CD14-positive monocyte (primary cell): ENCODE results near the gene PTPN14. TPM values are rescaled to one million over a fixed set of nuclear protein-coding genes. Genes with fewer than 3 reads are reported as not detected.
A peak's percentile ranks its signal among the peaks of the same experiment; 100 is the strongest.

Experiments used
- DNase-seq, 3 donors: peaks; one replicate each; pipeline ENCODE4 v3.0.0-alpha.2; 2011 to 2022
- H2AFZ ChIP-seq: 2 replicates; pipeline ENCODE4 v1.6.0; 2012; ENCODE audit warnings: mild to moderate bottlenecking, low read depth, low read length, inconsistent platforms; ENCODE audit not compliant: insufficient read depth, poor library complexity, severe bottlenecking
- H3K27ac ChIP-seq, 2 donors: 1 replicate in 1 of 2; 2 replicates in 1 of 2; pipeline ENCODE4 v1.5.1; 2012 to 2013; ENCODE audit warnings: low read length in 2 of 2, control low read depth in 1 of 2, inconsistent platforms in 1 of 2, low read depth in 1 of 2, mild to moderate bottlenecking in 1 of 2
- H3K27me3 ChIP-seq, 2 donors: one replicate each; pipeline versions ENCODE4 v1.6.0 to v1.6.1; 2011 to 2013; ENCODE audit warnings: low read length in 2 of 2; ENCODE audit not compliant: control insufficient read depth in 2 of 2, insufficient read depth in 2 of 2
- H3K36me3 ChIP-seq, 2 donors: replicated peaks in 1 of 2; 1 replicate in 1 of 2; 2 replicates in 1 of 2; pipeline versions ENCODE4 v1.5.1 to v1.6.1; 2012 to 2013; ENCODE audit warnings: low read length in 2 of 2, control low read depth in 1 of 2, inconsistent platforms in 1 of 2, mild to moderate bottlenecking in 1 of 2; ENCODE audit not compliant: insufficient read depth in 2 of 2, control insufficient read depth in 1 of 2
- H3K4me1 ChIP-seq, 2 donors: 1 replicate in 1 of 2; 2 replicates in 1 of 2; pipeline versions ENCODE4 v1.5.1 to v1.6.1; 2012 to 2013; ENCODE audit warnings: low read length in 2 of 2, control low read depth in 1 of 2, inconsistent platforms in 1 of 2, mild to moderate bottlenecking in 1 of 2, moderate library complexity in 1 of 2; ENCODE audit not compliant: insufficient read depth in 2 of 2, control insufficient read depth in 1 of 2
- H3K4me2 ChIP-seq: replicated peaks from 2 replicates; pipeline ENCODE3; 2012; ENCODE audit warnings: low read length, moderate library complexity, mild to moderate bottlenecking; ENCODE audit not compliant: poor library complexity, severe bottlenecking; ENCODE audit errors: extremely low read depth
- H3K4me3 ChIP-seq, 3 experiments: fragments of 200-600 bp in 1 of 3; sonication (generic) in 1 of 3; replicated peaks in 1 of 3; 1 replicate in 2 of 3; 2 replicates in 1 of 3; pipeline ENCODE4 v1.5.1; 2011 to 2013; ENCODE audit warnings: low read length in 3 of 3, mild to moderate bottlenecking in 3 of 3, control low read depth in 2 of 3, low read depth in 2 of 3, inconsistent platforms in 1 of 3, moderate library complexity in 1 of 3
- H3K79me2 ChIP-seq: 2 replicates; pipeline ENCODE4 v1.6.0; 2012; ENCODE audit warnings: mild to moderate bottlenecking, control low read depth, inconsistent platforms, low read length, moderate library complexity; ENCODE audit not compliant: insufficient read depth
- H3K9ac ChIP-seq: 2 replicates; pipeline ENCODE4 v1.6.0; 2017; ENCODE audit warnings: low read length, mild to moderate bottlenecking; ENCODE audit not compliant: insufficient read depth, poor library complexity, severe bottlenecking
- H3K9me3 ChIP-seq, 2 donors: replicated peaks in 1 of 2; 1 replicate in 1 of 2; 2 replicates in 1 of 2; pipeline versions ENCODE4 v1.5.1 to v1.6.1; 2012 to 2013; ENCODE audit warnings: low read length in 2 of 2, control low read depth in 1 of 2; ENCODE audit not compliant: control insufficient read depth in 1 of 2, insufficient read depth in 1 of 2
- H4K20me1 ChIP-seq: 2 replicates; pipeline ENCODE4 v1.6.0; 2012; ENCODE audit warnings: mild to moderate bottlenecking, low read length, control low read depth, moderate library complexity; ENCODE audit not compliant: insufficient read depth
- H3K27ac Mint-ChIP-seq, 7 donors: one replicate each; pipeline ENCODE4 v1.8.0; 2020; ENCODE audit warnings: mild to moderate bottlenecking in 7 of 7, mixed read lengths in 7 of 7, moderate library complexity in 6 of 7, inconsistent platforms in 2 of 7
- H3K27me3 Mint-ChIP-seq, 3 donors: one replicate each; pipeline ENCODE4 v1.8.0; 2021 to 2022; ENCODE audit warnings: low read depth in 3 of 3, mild to moderate bottlenecking in 3 of 3, mixed read lengths in 3 of 3, moderate library complexity in 3 of 3, inconsistent platforms in 1 of 3
- H3K36me3 Mint-ChIP-seq, 2 donors: one replicate each; pipeline ENCODE4 v1.8.0; 2020; ENCODE audit warnings: mixed read lengths in 2 of 2, inconsistent platforms in 1 of 2, mild to moderate bottlenecking in 1 of 2
- H3K4me1 Mint-ChIP-seq: one replicate; pipeline ENCODE4 v1.8.0; 2020; ENCODE audit warnings: mild to moderate bottlenecking, mixed read lengths
- H3K4me3 Mint-ChIP-seq, 2 donors: one replicate each; pipeline ENCODE4 v1.8.0; 2020; ENCODE audit warnings: mild to moderate bottlenecking in 2 of 2, mixed read lengths in 2 of 2, moderate library complexity in 1 of 2
- H3K9me3 Mint-ChIP-seq, 7 donors: one replicate each; pipeline ENCODE4 v1.8.0; 2020 to 2022; ENCODE audit warnings: mixed read lengths in 7 of 7, mild to moderate bottlenecking in 6 of 7, moderate library complexity in 6 of 7, inconsistent platforms in 2 of 7
- CTCF ChIP-seq: fragments of 200-600 bp; IDR thresholded peaks from one replicate; pipeline ENCODE4 v1.8.0; 2022; ENCODE audit warnings: antibody characterized with exemption, mild to moderate bottlenecking
- WGBS: methylation state at CpG from one replicate; pipeline ENCODE4 v1.1.5; 2013; ENCODE audit warnings: missing lambda C conversion rate; ENCODE audit not compliant: insufficient coverage; 5-methylcytosine and 5-hydroxymethylcytosine counted together
- intact Hi-C, 2 donors: fragments of 100-400 bp; cut with micrococcal nuclease; formaldehyde crosslinking; loops; one replicate each; pipeline versions ENCODE4 v1.15.0 to v1.15.1; 2023
- polyA plus RNA-seq, 3 donors: library from polyadenylated mRNA; depleted of rRNA in 1 of 3; unstranded in 2 of 3; stranded (reverse) in 1 of 3; fragments of 300-500 nt in 2 of 3; fragments of >200 nt in 1 of 3; fragmentation: Illumina TruSeq in 2 of 3; gene quantifications; 1 replicate in 2 of 3; 2 replicates in 1 of 3; pipeline ENCODE4 v1.2.3, GENCODE V29; 2012 to 2021

The PTPN14 gene
- polyA plus RNA-seq, 3 donors = 0.01 TPM; not detected in 1

GRCh38 chr1:214380986-214381695, 170.3 kb downstream of the PTPN14 start:
- intact Hi-C loops = no loop called here
- Histone ChIP-seq H3K4me2 (no peak overlapping the region), H3K9me3 (no peaks in the 10 kb centered on the region), H2AFZ (no peak overlapping the region), H3K36me3 (no peaks in the 10 kb centered on the region), H3K4me3 (no peak overlapping the region), H4K20me1 (no peaks in the 10 kb centered on the region), H3K79me2 (no peaks in the 10 kb centered on the region), H3K4me1 (no peaks in the 10 kb centered on the region), H3K27me3 (no peaks in the 10 kb centered on the region), H3K9ac (no peak overlapping the region), H3K27ac (no peak overlapping the region)
- Mint-ChIP-seq H3K36me3 (no peaks in the 10 kb centered on the region), H3K27me3 (peaks cover 0 to 3% (median 2%) of the 10 kb centered on the region in 3 donors), H3K4me1 (no peaks in the 10 kb centered on the region), H3K27ac (peak overlapping the region in 1 of 7 donors; percentile 13), H3K9me3 (peaks cover 0 to 2% (median 0%) of the 10 kb centered on the region in 7 donors), H3K4me3 (no peak overlapping the region)
- 71% methylated on average over 1 of the region's 1 CpG for WGBS
- TF ChIP-seq CTCF = no peak
- DNase-seq = no peak

- no peaks in the 10 kb centered on the region for H3K27me3 ChIP-seq
- H3K4me3 Mint-ChIP-seq = no peak overlapping the region
- H4K20me1 ChIP-seq = no peaks in the 10 kb centered on the region
- H3K4me1 ChIP-seq = no peaks in the 10 kb centered on the region
- H3K27me3 Mint-ChIP-seq = peaks cover 0 to 3% (median 2%) of the 10 kb centered on the region in 3 donors
- DNase-seq = no peak
- H3K9me3 ChIP-seq = no peaks in the 10 kb centered on the region
- intact Hi-C loops = no loop called here
- H3K79me2 ChIP-seq = no peaks in the 10 kb centered on the region
- no peaks in the 10 kb centered on the region for H3K36me3 ChIP-seq
- no peaks in the 10 kb centered on the region for H3K36me3 Mint-ChIP-seq
- no peaks in the 10 kb centered on the region for H3K4me1 Mint-ChIP-seq
- H3K9ac ChIP-seq = no peak overlapping the region
- TF ChIP-seq CTCF = no peak
- H2AFZ ChIP-seq = no peak overlapping the region
- no peak overlapping the region for H3K4me2 ChIP-seq
- H3K27ac ChIP-seq = no peak overlapping the region
- peaks cover 0 to 2% (median 0%) of the 10 kb centered on the region in 7 donors for H3K9me3 Mint-ChIP-seq
- no CpG with 5 or more reads among the region's 3 CpGs for WGBS
- H3K4me3 ChIP-seq = no peak overlapping the region
- H3K27ac Mint-ChIP-seq = no peak overlapping the region
Observed at GRCh38 chr1:214380396-214380795, 171.0 kb downstream of the PTPN14 start.
